Measurements from ENCODE around the gene ACOT12. TPM values are rescaled to one million over a fixed set of nuclear protein-coding genes. Genes with fewer than 3 reads are reported as not detected.

ACOT12 gene
- total RNA-seq, 1 donor from 2014 or later, result 0.46 TPM

DNA sequence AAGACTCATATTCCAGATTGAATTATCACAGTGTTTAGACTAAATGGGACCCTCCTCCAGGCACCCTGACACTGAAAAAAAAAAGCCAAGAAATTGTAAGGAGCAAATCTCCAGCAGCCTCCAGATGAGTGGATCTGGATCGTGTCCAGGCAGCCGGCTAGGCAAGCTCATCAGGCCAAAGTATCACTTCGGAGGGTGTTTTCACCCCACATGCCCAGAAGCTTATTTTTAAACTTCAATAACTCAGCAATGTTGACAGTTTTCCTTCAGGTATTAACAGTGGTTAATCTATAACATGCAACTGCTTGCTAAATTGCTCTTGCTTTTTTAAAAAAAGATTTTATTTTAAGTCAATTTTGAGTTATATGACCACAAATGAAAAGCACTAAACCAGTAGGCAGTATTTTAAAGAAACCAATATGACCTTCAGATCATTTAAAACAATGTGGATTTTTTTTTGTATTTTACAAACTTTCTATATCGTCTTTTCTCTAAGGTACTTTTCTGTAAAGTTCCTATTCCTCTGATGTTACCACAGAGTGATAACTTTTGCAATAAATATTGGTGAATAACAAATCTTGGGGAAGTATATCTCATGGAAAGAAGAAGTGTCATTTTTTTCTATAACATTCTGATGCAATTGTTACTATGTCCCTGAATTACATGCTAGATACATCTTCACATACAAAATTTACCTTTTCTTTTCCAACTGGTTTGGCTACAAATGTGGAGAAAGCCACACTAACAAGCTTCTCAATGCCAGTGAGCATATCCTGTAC lies 30.7 kb downstream of the ACOT12 start:
- H3K4me3 Mint-ChIP-seq, result peak overlapping the region; percentile 40
- DNase-seq (ENCODE audit: extremely low spot score, unreplicated experiment), result no peak
- H3K27me3 Mint-ChIP-seq, result no peaks in the 10 kb centered on the region
- H3K27ac Mint-ChIP-seq, result peak overlapping the region; percentile 44
- TF ChIP-seq, protein P1, sequence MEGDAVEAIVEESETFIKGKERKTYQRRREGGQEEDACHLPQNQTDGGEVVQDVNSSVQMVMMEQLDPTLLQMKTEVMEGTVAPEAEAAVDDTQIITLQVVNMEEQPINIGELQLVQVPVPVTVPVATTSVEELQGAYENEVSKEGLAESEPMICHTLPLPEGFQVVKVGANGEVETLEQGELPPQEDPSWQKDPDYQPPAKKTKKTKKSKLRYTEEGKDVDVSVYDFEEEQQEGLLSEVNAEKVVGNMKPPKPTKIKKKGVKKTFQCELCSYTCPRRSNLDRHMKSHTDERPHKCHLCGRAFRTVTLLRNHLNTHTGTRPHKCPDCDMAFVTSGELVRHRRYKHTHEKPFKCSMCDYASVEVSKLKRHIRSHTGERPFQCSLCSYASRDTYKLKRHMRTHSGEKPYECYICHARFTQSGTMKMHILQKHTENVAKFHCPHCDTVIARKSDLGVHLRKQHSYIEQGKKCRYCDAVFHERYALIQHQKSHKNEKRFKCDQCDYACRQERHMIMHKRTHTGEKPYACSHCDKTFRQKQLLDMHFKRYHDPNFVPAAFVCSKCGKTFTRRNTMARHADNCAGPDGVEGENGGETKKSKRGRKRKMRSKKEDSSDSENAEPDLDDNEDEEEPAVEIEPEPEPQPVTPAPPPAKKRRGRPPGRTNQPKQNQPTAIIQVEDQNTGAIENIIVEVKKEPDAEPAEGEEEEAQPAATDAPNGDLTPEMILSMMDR (conservative IDR thresholded peaks at IDR 0.05), result no peak
- H3K36me3 Mint-ChIP-seq, result no peaks in the 10 kb centered on the region
- H3K4me1 Mint-ChIP-seq (ENCODE audit: unreplicated experiment), result no peaks in the 10 kb centered on the region
- H3K9me3 Mint-ChIP-seq, result no peaks in the 10 kb centered on the region

DNA sequence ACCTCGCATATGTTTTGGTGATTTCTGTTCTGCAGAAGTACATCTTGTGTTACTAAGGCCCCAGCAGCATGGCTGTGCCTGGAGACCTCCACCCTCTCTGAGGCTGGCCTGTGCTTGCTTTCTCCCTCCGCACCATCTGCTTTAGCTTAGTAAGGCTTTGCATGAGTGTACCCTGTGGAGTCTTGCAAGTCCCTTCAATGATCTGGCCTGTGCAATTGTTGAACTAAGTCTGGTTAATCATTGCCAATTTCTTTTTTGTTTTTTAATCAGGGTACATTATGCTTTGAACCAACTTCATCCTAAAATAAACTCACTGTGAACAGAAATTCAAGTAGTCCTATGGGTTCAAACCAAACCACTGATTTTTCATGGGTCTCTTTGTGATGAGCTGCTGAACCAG lies 32.3 kb downstream of the ACOT12 start:
- H3K4me1 Mint-ChIP-seq (ENCODE audit: unreplicated experiment), result no peaks in the 10 kb centered on the region
- no peaks in the 10 kb centered on the region for H3K27me3 Mint-ChIP-seq
- no peak overlapping the region for H3K4me3 Mint-ChIP-seq
- H3K36me3 Mint-ChIP-seq, result no peaks in the 10 kb centered on the region
- TF ChIP-seq, protein P1 (conservative IDR thresholded peaks at IDR 0.05), result no peak
- peaks cover 4% of the 10 kb centered on the region for H3K9me3 Mint-ChIP-seq
- H3K27ac Mint-ChIP-seq, result no peak overlapping the region
- DNase-seq (ENCODE audit: extremely low spot score, unreplicated experiment), result no peak

DNA sequence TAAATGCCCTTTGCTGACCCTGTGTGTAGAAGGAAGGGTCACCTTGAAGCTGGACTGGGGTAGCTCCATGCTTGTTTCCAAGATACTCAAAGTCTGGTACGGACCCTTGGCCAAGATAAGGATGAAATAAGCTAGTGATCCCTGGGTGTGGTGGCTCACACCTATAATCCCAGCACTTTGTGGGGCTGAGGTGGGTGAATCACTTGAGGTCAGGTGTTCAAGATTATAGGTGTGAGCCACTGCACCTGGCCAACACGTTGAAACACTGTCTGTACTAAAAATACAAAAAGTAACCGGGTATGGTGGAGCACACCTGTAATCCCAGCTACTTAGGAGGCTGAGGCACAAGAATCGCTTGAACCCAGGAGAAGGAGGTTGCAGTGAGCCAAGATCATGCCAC lies 33.3 kb downstream of the ACOT12 start:
- H3K27me3 Mint-ChIP-seq, result no peaks in the 10 kb centered on the region
- peaks cover 4% of the 10 kb centered on the region for H3K9me3 Mint-ChIP-seq
- H3K4me1 Mint-ChIP-seq (ENCODE audit: unreplicated experiment), result no peaks in the 10 kb centered on the region
- TF ChIP-seq, protein P1 (conservative IDR thresholded peaks at IDR 0.05), result no peak
- H3K36me3 Mint-ChIP-seq, result no peaks in the 10 kb centered on the region
- H3K27ac Mint-ChIP-seq, result no peak overlapping the region
- H3K4me3 Mint-ChIP-seq, result no peak overlapping the region
- no peak for DNase-seq (ENCODE audit: extremely low spot score, unreplicated experiment)

DNA sequence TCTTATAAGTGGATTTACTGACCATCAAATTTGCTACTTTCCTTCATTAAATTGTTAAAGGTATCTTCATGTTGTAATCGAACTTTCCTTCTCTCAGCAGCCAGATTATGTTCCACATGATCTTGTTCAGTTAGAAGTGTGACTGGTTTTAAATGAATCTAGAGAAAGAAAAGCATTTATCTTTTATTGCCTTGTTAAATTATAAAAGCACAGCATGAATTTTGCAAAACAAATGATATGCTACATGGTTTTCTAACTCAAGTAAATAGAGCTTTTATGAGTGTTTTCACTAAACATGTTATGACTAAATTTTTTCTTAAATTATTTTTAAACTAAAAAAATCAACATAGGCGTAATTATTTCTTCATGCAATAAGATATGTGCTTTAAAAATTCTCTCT lies 34.1 kb downstream of the ACOT12 start:
- no peaks in the 10 kb centered on the region for H3K4me1 Mint-ChIP-seq (ENCODE audit: unreplicated experiment)
- H3K27ac Mint-ChIP-seq, result no peak overlapping the region
- no peak overlapping the region for H3K4me3 Mint-ChIP-seq
- TF ChIP-seq, protein P1 (conservative IDR thresholded peaks at IDR 0.05), result no peak
- peaks cover 4% of the 10 kb centered on the region for H3K9me3 Mint-ChIP-seq
- DNase-seq (ENCODE audit: extremely low spot score, unreplicated experiment), result no peak
- no peaks in the 10 kb centered on the region for H3K36me3 Mint-ChIP-seq
- no peaks in the 10 kb centered on the region for H3K27me3 Mint-ChIP-seq

DNA sequence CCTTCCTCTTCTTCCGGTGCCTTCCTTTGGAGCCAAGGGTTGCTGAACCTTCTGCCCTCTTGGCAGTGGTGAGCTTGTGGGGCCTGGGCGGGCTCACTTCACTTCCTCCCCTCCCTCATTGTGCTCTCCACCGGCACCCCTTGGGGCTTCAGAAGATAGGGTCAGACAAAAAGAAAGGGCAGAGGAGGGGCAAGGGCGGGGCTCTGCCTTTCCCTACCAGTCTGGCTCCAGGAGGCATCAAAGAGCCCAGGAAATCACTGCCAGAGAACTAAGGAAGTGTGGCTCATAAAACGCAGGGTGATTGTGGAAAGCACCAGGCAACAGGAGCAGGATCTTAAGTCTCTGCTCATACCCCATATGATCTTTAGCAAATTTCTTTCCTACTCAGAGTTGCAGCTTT lies 34.8 kb downstream of the ACOT12 start:
- Mint-ChIP-seq H3K9me3 (peaks cover 4% of the 10 kb centered on the region), H3K27ac (no peak overlapping the region), H3K36me3 (no peaks in the 10 kb centered on the region), H3K27me3 (no peaks in the 10 kb centered on the region), H3K4me1 (ENCODE audit: unreplicated experiment) (no peaks in the 10 kb centered on the region), H3K4me3 (no peak overlapping the region)
- no peak for DNase-seq (ENCODE audit: extremely low spot score, unreplicated experiment)
- TF ChIP-seq, protein P1 (conservative IDR thresholded peaks at IDR 0.05), result no peak

Measured in type B pancreatic cell (in vitro differentiated cells).